HepG2 (cell line): ENCODE measurements around the gene DDIT4. TPM values are rescaled to one million over a fixed set of nuclear protein-coding genes. Genes with fewer than 3 reads are reported as not detected.

Experiments used
- ATAC-seq: fragments of 200-7000 bp; cut with Tn5 transposase; 3 replicates; pipeline ENCODE4 v1.9.1; 2020; ENCODE audit warnings: mild to moderate bottlenecking, moderate library complexity
- BruUV-seq: library from RNA; stranded (reverse); fragments of 400-500 nt; replicated peaks from 2 replicates; lab custom pipeline; 2021; lab: Mats Ljungman, UMichigan
- CTCF ChIA-PET: fragments of 300-600 bp; formaldehyde crosslinking; extraction: SDS; loops from one replicate; lab custom pipeline; 2021; ENCODE audit warnings: low total read pairs, inconsistent platforms, low intra/inter-chr PET ratio; lab: Yijun Ruan, JAX
- POLR2A ChIA-PET: fragments of 350-600 bp; sonication (Branson Sonifier 250); formaldehyde crosslinking; loops from one replicate; lab custom pipeline; 2020; ENCODE audit warnings: antibody characterized with exemption, inconsistent platforms; lab: Yijun Ruan, JAX
- DNase-seq: peaks from one replicate; pipeline ENCODE4 v3.0.0-alpha.2; 2015; ENCODE audit warnings: low spot score
- FAIRE-seq: peaks from 3 replicates; lab custom pipeline; 2011; peaks lifted over from hg19 to GRCh38; lab: Jason Lieb, UNC
- H2AFZ ChIP-seq: one replicate; pipeline ENCODE4 v1.6.1; 2011; ENCODE audit warnings: low read length, inconsistent platforms
- H3K27ac ChIP-seq: fragments of 300-600 bp; 3 replicates; pipeline ENCODE4 v1.8.0; 2011; ENCODE audit warnings: mixed run types, mild to moderate bottlenecking, mixed read lengths, low read length, inconsistent platforms; ENCODE audit not compliant: insufficient read depth; ENCODE audit errors: extremely low read length
- H3K27me3 ChIP-seq, 2 experiments: fragments of 200-600 bp in 1 of 2; 2 replicates in 1 of 2; 3 replicates in 1 of 2; pipeline versions ENCODE4 v1.6.0 to v1.8.0; 2011; ENCODE audit warnings: low read length in 2 of 2, mild to moderate bottlenecking in 2 of 2, moderate library complexity in 2 of 2, inconsistent platforms in 1 of 2; ENCODE audit not compliant: insufficient read depth in 2 of 2, control insufficient read depth in 1 of 2
- H3K36me3 ChIP-seq, 2 experiments: fragments of 200-600 bp in 1 of 2; replicated peaks in 1 of 2; 2 replicates in 1 of 2; 3 replicates in 1 of 2; pipeline versions ENCODE4 v1.5.1 to v1.8.0; 2011; ENCODE audit warnings: low read length in 2 of 2, inconsistent platforms in 1 of 2; ENCODE audit not compliant: insufficient read depth in 2 of 2, control insufficient read depth in 1 of 2
- H3K4me1 ChIP-seq: 2 replicates; pipeline ENCODE4 v1.5.1; 2012; ENCODE audit warnings: low read length, inconsistent platforms; ENCODE audit not compliant: insufficient read depth
- H3K4me2 ChIP-seq: 2 replicates; pipeline ENCODE4 v1.6.0; 2011; ENCODE audit warnings: low read depth, low read length, inconsistent platforms
- H3K4me3 ChIP-seq, 3 experiments: fragments of 200-600 bp in 1 of 3; sonication (generic), shearing (Covaris generic) in 1 of 3; replicated peaks in 1 of 3; 2 replicates each; pipeline ENCODE4 v1.5.1; 2011 to 2016; ENCODE audit warnings: low read length in 3 of 3, inconsistent platforms in 2 of 3, low read depth in 2 of 3, mild to moderate bottlenecking in 2 of 3, control low read depth in 1 of 3, mixed read lengths in 1 of 3; ENCODE audit not compliant: insufficient read depth in 1 of 3
- H3K79me2 ChIP-seq: one replicate; pipeline ENCODE4 v1.6.1; 2011; ENCODE audit warnings: low read length, inconsistent platforms; ENCODE audit not compliant: insufficient read depth
- H3K9ac ChIP-seq: 2 replicates; pipeline ENCODE4 v1.6.0; 2011; ENCODE audit warnings: mild to moderate bottlenecking, low read depth, low read length, inconsistent platforms; ENCODE audit not compliant: insufficient read depth
- H3K9me3 ChIP-seq: 2 replicates; pipeline ENCODE4 v1.5.1; 2012; ENCODE audit warnings: mild to moderate bottlenecking, low read length
- H4K20me1 ChIP-seq: 2 replicates; pipeline ENCODE4 v1.6.0; 2011; ENCODE audit warnings: inconsistent platforms, mild to moderate bottlenecking, low read length, moderate library complexity; ENCODE audit not compliant: insufficient read depth
- ARID4A ChIP-seq: sonication (generic); formaldehyde crosslinking; IDR thresholded peaks from 2 replicates; pipeline ENCODE4 v1.5.0; 2020; ENCODE audit warnings: mild to moderate bottlenecking, missing genetic modification reagents, borderline replicate concordance
- DMAP1 ChIP-seq: IDR thresholded peaks from 2 replicates; pipeline ENCODE4 v1.6.1; 2016
- GABPB1 ChIP-seq: IDR thresholded peaks from 2 replicates; pipeline ENCODE4 v1.6.1; 2016; ENCODE audit warnings: mild to moderate bottlenecking, missing genetic modification reagents, moderate library complexity, missing compliant biosample characterization
- MAZ ChIP-seq, 2 experiments: sonication (generic) in 1 of 2; formaldehyde crosslinking in 1 of 2; IDR thresholded peaks; 2 replicates each; pipeline versions ENCODE4 v1.5.0 to v1.6.1; 2012 to 2020; ENCODE audit warnings: low read depth in 2 of 2, mild to moderate bottlenecking in 2 of 2, borderline replicate concordance in 1 of 2, improper control_type of control experiment in 1 of 2, low read length in 1 of 2, missing genetic modification reagents in 1 of 2, moderate library complexity in 1 of 2
- MTERF4 ChIP-seq: sonication (generic); formaldehyde crosslinking; IDR thresholded peaks from 2 replicates; pipeline ENCODE4 v1.8.0; 2023; ENCODE audit warnings: mild to moderate bottlenecking, missing genetic modification reagents
- PBX2 ChIP-seq: IDR thresholded peaks from 2 replicates; pipeline ENCODE4 v1.6.1; 2016; ENCODE audit warnings: control low read depth
- SALL1 ChIP-seq: sonication (generic); formaldehyde crosslinking; IDR thresholded peaks from 2 replicates; pipeline ENCODE4 v1.8.0; 2022; ENCODE audit warnings: mild to moderate bottlenecking, missing genetic modification reagents
- SAP130 ChIP-seq: IDR thresholded peaks from 2 replicates; pipeline ENCODE4 v1.6.1; 2016; ENCODE audit warnings: low read depth
- SKI ChIP-seq: fragments of 450-650 bp; IDR thresholded peaks from one replicate; pipeline ENCODE4 v1.6.1; 2018; ENCODE audit warnings: mild to moderate bottlenecking; ENCODE audit not compliant: partially characterized antibody
- SMYD3 ChIP-seq: sonication (generic); formaldehyde crosslinking; IDR thresholded peaks from 2 replicates; pipeline ENCODE4 v1.8.1; 2023; ENCODE audit warnings: mild to moderate bottlenecking, missing genetic modification reagents
- STAT5B ChIP-seq: sonication (generic); formaldehyde crosslinking; IDR thresholded peaks from 2 replicates; pipeline ENCODE4 v1.4.0; 2020; ENCODE audit warnings: missing genetic modification reagents
- ZHX1 ChIP-seq: sonication (generic); formaldehyde crosslinking; IDR thresholded peaks from 2 replicates; pipeline ENCODE4 v1.8.1; 2022; ENCODE audit warnings: low read depth, mild to moderate bottlenecking, missing genetic modification reagents
- ZKSCAN5 ChIP-seq: sonication (generic); formaldehyde crosslinking; IDR thresholded peaks from 2 replicates; pipeline ENCODE4 v1.5.1; 2020; ENCODE audit warnings: mild to moderate bottlenecking, missing genetic modification reagents
- ZNF552 ChIP-seq: sonication (generic); formaldehyde crosslinking; IDR thresholded peaks from 2 replicates; pipeline ENCODE4 v1.9.0; 2022; ENCODE audit warnings: missing genetic modification reagents, mild to moderate bottlenecking, borderline replicate concordance
- WGBS: methylation state at CpG from one replicate; pipeline ENCODE4 v1.1.6; 2017; ENCODE audit warnings: low lambda C conversion rate; 5-methylcytosine and 5-hydroxymethylcytosine counted together
- in situ Hi-C: cut with HindIII; loops from 2 replicates; pipeline ENCODE4 v1.10.0; 2017; ENCODE audit warnings: low pct_unique_long_range_greater_than_20kb; ENCODE audit not compliant: extremely low pct_ligation_motif_present
- intact Hi-C: fragments of 100-400 bp; cut with micrococcal nuclease; formaldehyde crosslinking; loops from one replicate; pipeline ENCODE4 v1.10.0; 2022; ENCODE audit not compliant: unreplicated experiment
- polyA plus RNA-seq, 8 experiments: library from polyadenylated mRNA; depleted of rRNA in 3 of 8; stranded (reverse) in 7 of 8; unstranded in 1 of 8; fragments of >200 nt; fragmentation: Illumina TruSeq in 4 of 8; extraction: Trizol in 4 of 8; gene quantifications; 2 replicates each; pipeline versions ENCODE4 v1.2.1 to v1.2.3, GENCODE V29; 2011 to 2016; ENCODE audit warnings: low read depth in 4 of 8, missing spikeins in 1 of 8, mixed read lengths in 1 of 8; ENCODE audit not compliant: insufficient read depth in 1 of 8
- total RNA-seq, 5 experiments: library from RNA; depleted of rRNA; stranded (reverse); fragments of >200 nt; fragmentation: Illumina TruSeq; extraction: Trizol; gene quantifications; 2 replicates each; pipeline ENCODE4 v1.2.3, GENCODE V29; 2016; ENCODE audit warnings: low read depth in 1 of 5

The DDIT4 gene
- total and polyA plus RNA-seq, 2 of the 13 experiments (the other 11 are each of a cell fraction or from before 2014, with no cell fraction given) = 35.6 to 40.7 TPM

- no peaks in the 10 kb centered on the region for H3K36me3 ChIP-seq
- BruUV-seq = no TSS peak
- no peak overlapping the region for H3K4me3 ChIP-seq
- intact Hi-C loops = no loop called here
- H3K27ac ChIP-seq = peak overlapping the region; percentile 5
- DNase-seq (no peak), FAIRE-seq (peak; percentile 12), ATAC-seq (no peak)
- no peak overlapping the region for H2AFZ ChIP-seq
- ChIA-PET CTCF (no interaction called here), POLR2A (interaction anchor here (1.0 to 8.1 kb wide), 5 partner anchors 9 to 61 kb away, joined by 4 to 168 read pairs (median 6); partner anchors contain the start of gene DDIT4)
- H3K9ac ChIP-seq = no peak overlapping the region
- no peaks in the 10 kb centered on the region for H4K20me1 ChIP-seq
- no peaks in the 10 kb centered on the region for H3K9me3 ChIP-seq
- H3K4me1 ChIP-seq = peaks cover 74% of the 10 kb centered on the region
- in situ Hi-C loops = no loop called here
- no peaks in the 10 kb centered on the region for H3K79me2 ChIP-seq
- 0% methylated on average over 1 of the region's 2 CpGs for WGBS
- no peaks in the 10 kb centered on the region for H3K27me3 ChIP-seq
- peak overlapping the region; percentile 33 for H3K4me2 ChIP-seq
- TF ChIP-seq ZHX1 (no peak), STAT5B (CRISPR knock-in tag) (no peak), SKI (no peak), SALL1 (0 out of 2 replicates have a peak, but pooled peaks have one; percentile 25), GABPB1 (no peak), PBX2 (CRISPR knock-in tag) (no peak), ARID4A (no peak), ZNF552 (CRISPR knock-in tag) (no peak), SMYD3 (no peak), SAP130 (CRISPR knock-in tag) (0 out of 2 replicates have a peak, but pooled peaks have one; percentile 13), MTERF4 (CRISPR knock-in tag) (no peak), DMAP1 (CRISPR knock-in tag) (no peak), MAZ (IDR thresholded peaks at IDR 0.05; ENCODE audit: borderline replicate concordance, low read depth, low read length) (no peak), MAZ (CRISPR knock-in tag; IDR thresholded peaks at IDR 0.05; ENCODE audit: low read depth) (no peak), ZKSCAN5 (CRISPR knock-in tag) (no peak)
These were observed 42.1 kb downstream of the DDIT4 start for GRCh38 chr10:72315611-72316385.
